DMS53 (cell line): ENCODE measurements around the gene NEK3.
"Not testable (repeated sequence)": the region's sequence is repeated elsewhere in the genome, so short reads cannot be mapped to it uniquely, and the experiment has no call there.

Experiments used
- DNase-seq: peaks from one replicate; lab custom pipeline; 2025; lab: John Stamatoyannopoulos, UW

The NEK3 gene

DNA sequence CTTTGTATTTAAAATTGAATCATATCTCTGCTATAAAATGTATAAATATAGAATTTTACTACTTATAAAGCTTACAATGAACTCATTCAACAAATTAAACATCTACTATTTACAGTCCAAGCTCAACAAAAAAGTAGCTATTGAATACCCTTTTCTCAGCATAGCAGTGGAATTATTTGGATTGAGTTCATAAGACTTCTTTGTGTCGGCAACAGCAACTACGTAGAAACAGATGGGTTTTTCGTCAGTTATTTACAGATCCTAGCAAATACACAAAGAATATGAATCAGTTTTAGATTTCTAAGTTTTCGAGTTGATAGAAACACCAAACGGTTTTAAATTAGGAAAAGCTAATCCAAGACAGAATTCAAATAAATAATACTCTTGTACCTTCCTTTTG lies 10.4 kb upstream of the NEK3 start:
- DNase-seq = no peak

DNA sequence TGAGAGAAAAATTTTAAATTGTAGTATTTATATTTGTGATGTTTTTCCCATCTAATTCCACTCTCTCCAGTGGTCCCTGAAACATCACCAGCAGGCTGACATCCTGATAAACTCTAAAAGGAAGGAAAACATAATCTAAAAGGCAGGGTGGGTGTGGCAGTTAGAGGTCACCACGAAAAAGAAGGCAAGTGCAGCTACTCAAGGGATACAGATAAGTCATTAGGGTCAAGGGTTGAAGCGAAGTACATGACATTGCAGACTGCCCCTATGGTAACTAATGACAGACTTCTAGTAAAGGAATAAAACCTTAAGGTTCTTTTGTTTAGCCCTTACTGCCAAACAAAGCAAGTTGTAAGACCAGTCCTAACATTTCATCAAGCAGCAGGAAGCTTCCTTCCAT lies 6.0 kb upstream of the NEK3 start:
- no peak for DNase-seq

DNA sequence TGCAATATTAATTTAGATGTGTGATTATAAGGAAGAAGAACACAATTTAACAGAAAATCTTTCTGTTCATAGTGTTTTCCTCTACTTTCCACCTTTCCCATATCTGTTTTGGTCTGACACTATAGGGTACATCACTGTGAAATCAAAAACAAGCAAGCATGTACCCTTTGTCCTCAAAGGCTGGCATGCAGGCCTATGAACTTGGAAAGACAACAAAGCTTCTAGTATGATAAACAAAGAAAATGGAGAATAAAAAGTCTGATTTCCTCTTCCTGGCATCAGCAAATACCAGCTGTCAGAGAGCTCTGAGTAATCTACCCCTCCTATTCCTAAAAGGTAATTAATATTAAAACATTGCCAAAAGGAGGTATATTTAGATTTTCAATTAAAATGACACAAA lies 5.6 kb upstream of the NEK3 start:
- no peak for DNase-seq

DNA sequence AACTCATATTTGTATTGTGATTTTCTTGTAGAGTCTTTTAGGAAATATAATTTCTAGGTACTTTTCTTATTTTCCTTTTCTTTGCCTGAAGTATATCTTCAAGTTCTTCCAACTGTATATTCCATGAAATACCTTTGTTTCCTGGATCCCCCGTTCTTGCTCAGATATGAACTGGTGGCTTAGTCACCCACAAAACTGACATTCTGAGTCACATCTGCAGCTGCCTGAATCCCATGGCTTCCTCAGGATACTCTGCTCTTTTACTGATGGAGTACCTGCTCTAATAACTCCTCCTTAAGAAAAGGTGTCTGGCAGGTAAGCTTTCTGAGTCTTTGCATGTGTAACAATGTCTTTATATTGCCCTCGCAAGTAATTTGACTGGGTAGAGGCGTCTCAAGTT lies 4.5 kb upstream of the NEK3 start:
- DNase-seq = not testable (repeated sequence)

DNA sequence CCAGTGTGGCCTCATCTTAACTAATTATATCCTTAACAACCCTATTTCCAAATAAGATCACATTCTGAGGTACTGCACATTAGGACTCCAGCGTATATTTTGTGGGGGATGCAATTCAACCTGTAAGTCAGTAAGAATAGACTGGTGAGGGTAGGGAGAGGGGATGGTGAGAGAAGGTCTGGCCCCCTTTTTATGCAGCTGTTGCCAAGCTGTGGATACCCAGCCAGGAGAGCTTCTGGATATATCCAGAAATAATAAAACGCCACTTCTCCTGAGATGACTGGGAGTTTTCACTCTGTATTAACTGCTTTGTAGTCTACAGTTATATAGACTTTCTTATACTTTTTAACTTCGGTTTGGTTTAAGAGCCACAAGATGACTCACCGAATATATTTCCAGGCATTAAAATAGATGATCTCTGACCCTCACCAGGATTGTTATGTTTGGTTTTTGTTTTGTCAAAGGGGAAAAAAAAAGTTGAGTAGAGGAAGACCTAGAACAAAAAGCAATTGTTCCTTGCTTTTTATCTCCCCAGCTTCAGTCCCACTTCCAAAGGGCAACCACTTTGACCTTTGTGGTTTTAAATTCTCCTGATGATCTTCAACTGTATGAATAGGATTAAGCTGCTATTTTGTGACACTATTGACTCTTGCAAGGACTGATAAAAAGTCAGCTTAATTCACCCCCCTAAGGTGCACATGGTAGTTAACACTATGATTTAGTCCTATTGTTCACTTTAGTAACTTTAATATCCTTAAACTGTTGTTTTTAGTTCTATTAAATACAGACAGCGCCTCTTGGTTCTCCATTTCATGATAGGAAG lies 3.1 kb upstream of the NEK3 start:
- no peak for DNase-seq

DNA sequence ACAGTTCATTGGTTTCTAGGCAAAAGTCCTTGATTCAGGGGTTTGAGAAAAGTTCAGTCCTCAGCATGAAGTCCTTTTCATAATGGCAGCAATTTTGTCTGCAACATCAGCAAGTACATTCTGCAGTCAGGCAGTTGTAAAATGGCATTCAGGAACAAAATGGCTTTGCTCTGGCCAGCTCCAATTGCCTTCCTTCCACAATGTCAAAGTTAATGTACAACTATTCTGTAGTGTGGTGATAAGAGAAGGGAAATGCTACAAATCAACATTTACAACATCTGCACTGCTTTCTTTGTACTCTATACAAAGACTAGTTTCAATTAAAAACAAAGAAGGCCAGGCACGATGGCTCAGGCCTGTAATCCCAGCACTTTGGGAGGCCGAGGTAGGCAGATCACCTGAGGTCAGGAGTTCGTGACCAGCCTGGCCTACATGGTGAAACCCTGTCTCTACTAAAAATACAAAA lies 1.8 kb upstream of the NEK3 start:
- peak; percentile 13 for DNase-seq

DNA sequence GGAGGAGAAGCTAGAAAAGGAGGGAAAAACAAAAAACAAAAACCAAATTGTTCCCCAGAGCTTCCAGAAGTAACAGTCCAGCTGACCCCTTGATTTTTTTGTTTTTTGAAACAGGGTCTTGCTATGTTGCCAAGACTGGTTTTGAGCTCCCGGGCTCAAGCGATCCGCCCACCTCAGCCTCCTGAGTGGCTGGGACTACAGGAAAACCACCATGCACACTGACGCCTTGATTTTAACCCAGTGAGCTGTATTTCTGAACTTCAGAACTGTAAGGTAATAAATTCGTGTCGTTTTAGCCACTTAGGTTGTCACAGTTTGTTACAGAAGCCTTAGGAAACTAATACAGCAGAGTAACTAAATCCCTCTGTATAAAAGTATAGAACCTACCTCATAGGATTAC lies 1.1 kb upstream of the NEK3 start:
- DNase-seq = no peak

DNA sequence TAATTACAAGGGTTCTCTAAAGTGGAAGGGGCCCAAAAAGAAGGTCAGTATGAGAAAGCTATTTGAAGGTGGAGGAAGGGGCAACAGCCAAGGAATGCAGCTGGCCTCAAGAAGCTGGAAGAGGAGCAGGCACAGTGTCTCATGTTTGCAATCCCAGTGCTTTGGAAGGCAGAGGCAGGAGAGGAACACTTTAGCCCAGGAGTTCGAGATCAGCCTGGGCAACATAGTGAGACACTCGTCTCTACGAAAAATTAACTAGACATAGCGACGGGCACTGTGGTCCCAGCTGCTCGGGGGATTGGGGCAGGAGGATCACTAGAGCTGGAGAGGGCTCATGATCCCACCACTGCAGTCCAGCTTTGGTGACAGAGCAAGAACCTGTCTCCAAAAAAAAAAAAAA lies 656 bp upstream of the NEK3 start:
- no peak for DNase-seq

DNA sequence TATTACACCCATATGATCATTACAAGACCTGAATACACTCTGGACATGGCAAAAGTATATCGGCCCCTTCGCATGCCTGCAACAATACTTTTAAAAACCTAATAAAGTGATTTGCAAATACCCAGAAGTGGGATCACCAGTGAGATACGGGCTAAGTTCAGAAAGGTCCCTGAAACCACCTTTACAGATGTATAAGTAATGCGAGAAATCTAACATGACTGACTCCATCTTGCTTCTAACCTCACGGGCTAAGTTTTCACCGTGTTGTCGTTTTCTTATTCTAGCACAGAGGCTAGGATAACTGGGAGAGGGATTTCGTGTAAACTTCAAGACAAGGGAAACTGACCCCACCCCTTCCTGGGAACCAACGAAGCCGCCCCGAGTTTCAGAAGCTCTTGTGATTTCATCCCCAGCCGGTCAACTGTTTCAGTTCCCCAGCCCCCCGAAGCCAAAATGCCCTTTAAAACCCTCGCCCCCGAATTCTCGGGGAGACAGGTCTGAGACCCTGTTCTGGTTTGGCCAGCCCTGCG lies 703 bp downstream of the NEK3 start:
- peak; percentile 60 for DNase-seq

DNA sequence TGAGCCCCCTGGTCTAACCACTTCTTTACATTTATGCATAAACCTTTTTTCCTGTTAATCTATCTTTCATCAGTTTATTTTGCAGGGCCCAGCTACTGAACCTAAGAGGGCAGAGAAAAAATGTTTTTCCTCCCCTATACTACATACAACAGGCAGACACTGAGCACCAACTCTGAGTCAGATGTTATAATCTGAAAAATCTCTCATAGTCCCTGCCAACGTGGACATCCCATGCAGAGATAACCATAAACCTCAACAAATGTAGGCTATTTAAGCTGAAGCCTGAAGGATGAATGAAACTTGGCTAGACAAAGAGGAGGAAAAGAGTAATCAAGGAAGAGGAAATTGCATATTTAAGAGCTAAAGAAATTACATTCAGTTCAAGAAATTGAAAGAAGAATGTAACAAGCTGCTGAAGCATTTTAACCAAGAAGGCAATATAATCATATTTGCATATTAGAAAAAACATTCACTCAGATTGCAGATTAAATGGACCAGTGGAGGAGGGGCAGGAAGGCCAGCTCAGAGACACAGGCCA lies 2.6 kb downstream of the NEK3 start:
- DNase-seq = no peak

DNA sequence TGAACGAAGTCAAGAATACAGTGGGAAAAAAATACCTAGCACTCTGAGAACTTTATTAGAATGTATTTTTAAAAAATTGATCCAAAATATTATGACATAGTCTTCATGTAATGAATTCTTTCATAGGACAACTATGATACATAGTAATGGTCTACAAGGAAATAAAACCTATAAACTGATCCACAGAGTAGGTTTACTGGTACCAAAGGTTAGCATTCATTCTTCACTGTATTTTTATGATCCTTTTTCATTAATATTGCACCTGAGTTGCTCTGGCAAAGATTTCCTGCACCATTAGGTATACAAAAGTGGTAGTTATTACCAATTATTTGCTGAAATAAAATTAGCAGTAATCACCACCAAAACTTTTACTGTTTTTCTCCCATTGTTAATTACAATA lies 4.2 kb downstream of the NEK3 start:
- DNase-seq = no peak

DNA sequence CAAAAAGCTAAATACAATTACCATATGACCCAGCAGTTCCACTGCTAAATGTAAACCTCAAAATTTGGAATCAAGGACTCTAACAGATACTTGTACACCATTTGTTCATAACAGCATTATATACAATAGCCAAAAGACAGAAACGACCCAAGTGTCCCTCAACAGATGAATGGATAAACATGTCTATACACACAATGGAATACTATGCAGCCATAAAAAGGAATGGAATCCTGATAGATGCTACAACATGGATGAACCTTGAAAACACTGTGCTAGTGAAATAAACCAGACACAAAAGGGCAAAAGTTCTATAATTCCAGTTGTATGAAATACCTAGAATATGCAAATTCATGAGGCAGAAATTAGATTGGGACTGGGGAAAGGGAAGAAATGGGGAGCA lies 12.2 kb downstream of the NEK3 start:
- no peak for DNase-seq

DNA sequence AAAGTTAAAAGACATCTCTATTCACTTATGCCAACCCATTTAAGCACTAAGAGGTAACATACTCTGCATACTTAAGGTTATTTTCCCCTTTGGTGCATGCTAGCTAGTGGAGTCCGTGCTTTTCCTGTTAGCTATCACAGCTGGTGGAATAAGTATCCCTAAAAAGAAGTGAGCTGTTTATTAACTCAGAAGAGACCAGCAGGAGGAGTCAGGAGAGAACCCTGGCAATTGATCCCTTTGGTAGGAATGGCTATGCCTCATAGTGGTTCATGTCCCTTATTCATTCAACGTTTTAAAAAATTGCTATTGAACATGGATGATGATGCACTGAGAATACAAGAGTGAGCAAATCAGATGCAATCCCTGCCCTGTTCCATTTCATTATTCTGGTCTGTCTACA lies 18.1 kb downstream of the NEK3 start:
- peak; percentile 24 for DNase-seq

DNA sequence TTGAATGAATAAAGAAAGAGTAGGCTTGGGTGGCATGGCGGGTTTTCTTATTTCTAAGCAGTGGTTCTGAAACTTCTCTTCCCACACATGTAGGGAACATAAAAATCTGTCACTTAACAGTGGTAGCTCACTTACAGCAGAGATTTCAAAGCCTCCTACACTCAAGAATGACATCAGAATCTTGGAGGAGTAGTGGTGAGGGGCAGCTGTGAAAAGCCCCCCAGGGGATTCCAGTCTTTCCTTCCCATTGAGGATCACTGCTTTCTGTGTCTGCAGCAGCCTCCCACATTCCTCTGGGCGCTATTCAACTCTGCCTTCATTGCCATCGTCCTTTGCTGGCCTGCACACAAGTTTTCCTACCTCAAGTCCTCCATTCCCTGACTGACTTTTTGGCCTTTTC lies 21.9 kb downstream of the NEK3 start:
- no peak for DNase-seq

DNA sequence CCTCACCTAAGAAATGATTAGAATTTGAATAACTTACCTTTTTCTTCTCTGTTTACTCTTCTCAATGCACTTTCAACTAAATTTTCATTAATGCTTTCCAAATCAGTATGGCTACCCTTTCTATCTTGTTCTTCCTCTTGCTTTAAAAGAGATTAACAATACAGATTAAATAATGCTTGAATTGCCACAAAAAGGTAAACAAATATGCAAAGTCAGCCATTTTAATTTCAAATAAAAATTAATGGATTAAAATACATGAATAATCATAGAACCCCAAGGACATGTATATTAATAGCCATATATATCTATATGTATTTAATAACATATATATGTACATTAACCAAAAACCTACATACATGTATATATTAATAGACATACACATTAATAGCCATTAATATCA lies 22.6 kb downstream of the NEK3 start:
- no peak for DNase-seq

DNA sequence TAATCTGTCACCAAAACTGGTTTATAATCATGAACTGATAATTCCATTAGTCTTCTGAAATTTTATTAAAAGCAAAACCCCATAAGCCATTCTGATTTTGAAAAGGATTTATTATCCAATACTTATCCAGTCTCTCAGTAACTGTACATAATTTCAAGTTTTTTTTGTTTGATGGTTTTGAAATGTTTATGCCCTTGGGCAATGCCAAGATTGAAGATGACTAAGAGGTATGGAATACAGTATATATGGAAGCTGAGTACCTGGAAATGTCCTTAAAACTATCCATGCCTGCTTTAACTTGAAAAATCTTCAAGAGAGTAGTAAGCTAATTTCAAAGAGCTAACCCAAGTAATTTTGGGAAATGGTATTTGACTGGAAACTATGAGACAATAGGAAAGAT lies 28.8 kb downstream of the NEK3 start:
- no peak for DNase-seq

DNA sequence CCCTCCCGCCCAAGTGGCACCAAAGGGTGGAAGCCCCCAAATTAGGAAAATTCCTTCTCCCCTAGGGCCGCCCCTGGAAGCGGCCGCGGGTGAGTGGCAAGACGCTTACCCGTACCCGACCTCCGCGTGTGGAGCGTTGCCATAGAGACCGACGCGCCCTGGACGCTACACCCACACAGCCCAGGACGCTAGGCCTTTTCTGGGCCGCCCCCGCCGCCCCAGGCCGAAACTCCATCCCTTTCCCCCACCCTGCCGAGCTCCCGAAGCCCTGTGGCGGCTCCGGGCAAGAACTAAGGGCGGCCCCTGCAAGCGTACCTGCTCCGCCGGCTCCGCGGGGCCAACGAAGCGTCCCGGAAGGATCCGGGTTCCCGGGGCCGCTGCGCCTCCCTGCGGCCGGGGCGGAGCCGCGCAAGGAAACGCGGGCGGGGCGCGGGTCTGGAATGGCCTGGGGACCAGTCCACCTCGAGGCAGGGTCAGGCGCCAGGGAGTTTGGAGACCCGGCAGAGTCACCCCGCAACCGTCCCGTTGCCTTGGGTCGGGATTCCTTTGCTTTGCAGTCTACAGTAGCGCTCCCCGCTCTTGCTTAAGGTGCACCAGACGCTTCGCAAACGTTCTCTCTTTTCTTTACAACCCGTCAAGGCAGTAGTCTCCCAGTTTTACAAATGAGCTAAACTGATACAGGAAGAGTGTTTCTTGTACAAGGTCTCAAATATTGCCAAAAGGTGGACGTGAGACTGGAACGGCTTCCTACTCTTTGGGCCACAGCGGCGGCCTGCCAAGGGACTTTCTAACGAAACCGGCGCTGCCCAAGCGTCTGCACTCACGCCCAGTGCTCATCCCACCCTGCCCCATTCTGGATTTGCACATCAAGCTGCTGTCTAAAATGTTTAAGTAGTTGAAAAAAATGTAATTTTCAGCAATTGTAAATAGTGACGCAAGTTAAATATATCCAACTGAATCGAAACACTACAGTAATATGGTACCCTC lies 30.4 kb downstream of the NEK3 start, which contains the start of gene NEK5:
TSS of gene NEK5 (minus strand) at position 360 of the 987 bp plus-strand sequence. CDS start 1,591 bp downstream, outside the sequence.
- DNase-seq = peak; percentile 90

DNA sequence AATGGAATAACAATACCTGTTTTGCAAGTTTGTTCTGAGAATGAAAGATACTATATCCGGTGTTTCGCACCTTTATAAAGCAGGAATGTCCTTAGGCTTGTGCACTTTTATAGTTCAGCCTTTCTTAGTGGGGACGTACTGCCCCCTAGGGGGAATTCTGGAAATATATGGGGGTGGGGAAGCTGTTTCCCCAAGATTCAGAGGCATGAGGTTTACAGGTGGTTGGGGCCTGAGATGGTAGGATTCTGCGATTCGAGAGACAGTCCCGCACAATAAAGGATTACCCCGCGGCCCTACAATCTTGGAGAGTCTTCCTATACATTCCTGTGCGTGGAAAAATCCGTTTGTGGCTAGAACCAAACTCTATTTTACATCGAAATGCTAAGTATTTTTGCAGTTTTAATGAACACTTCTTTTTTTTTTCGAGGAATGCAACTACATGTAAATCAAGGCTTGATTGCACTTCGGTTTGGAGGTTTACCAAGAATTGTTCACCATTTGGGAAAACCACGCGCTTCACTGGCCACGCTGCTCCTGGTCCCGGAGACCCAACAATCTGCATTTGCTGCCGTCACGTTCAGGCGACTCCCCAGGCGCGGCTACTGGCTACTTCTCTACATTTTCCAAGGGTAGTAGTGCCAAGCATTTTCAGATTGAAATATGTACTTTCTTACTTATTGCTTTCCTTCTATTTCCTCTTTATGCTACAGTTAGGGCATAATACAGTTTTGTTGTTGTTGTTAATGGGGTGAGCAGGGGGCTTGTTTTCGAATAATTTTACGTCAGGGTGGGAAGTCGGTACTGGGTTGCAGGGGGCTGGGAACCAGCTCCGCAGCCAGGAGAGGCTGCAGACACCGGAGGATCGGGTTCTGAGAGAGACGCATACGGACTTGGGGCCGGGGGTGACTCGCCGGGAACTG lies 31.4 kb downstream of the NEK3 start:
- peak; percentile 85 for DNase-seq

DNA sequence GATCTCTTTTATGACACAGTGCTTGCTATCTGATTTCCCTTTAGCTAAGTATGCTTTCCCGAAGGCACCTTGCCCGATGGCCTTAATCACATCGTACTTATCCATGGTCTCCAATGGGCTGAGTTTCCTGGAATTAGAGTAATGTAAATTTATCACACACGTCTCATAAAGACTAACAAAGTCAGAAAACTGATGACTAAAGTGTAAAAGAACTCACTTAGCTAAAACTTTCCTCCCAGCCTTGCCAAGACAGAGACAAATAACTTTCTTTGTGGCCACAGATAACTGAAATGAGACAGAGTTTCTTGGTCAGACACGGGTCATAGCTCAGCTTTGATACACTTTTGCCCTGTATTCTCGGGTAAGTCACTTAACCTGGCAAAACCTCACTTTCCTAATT lies 32.0 kb downstream of the NEK3 start:
- no peak for DNase-seq

DNA sequence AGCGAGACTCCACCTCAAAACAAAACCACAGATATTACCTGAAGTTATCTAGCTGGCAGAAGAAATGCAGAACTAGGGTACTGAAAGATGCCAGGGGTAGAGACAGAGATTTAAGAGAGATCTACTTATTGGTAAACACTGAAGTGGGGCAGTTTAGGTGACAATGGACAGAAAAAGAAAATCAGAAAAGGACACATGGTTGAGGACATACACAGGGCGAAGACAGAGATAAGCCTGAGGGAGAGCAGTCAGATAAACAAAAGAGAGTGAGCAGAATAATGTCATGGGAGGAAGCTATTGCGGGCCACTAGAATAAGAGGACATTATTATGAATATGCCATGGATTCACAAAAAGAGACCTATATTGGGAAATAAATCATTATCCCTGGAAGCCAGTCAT lies 33.9 kb downstream of the NEK3 start:
- no peak for DNase-seq

DNA sequence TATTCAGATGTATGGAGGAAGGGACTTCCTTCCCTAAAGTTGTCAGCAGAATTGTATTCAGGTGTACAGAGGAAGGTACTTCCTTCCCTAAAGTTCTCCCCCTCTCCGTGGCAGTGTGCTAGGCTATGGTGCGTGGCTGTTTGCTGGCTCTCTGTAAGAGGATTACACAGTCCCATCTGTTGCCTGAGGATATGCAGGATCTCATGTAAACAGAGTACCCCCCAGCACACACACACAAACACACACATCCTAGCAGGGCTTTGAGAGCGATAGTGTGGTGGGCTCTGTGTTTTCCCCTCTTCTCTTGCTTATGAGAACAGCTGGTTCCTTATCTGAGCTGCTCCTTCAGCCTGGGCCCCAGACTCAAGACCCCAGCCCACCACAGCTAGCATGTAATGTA lies 40.8 kb downstream of the NEK3 start:
- no peak for DNase-seq
